Measurements from ENCODE around the gene OR1I1.

Gene OR1I1

DNA sequence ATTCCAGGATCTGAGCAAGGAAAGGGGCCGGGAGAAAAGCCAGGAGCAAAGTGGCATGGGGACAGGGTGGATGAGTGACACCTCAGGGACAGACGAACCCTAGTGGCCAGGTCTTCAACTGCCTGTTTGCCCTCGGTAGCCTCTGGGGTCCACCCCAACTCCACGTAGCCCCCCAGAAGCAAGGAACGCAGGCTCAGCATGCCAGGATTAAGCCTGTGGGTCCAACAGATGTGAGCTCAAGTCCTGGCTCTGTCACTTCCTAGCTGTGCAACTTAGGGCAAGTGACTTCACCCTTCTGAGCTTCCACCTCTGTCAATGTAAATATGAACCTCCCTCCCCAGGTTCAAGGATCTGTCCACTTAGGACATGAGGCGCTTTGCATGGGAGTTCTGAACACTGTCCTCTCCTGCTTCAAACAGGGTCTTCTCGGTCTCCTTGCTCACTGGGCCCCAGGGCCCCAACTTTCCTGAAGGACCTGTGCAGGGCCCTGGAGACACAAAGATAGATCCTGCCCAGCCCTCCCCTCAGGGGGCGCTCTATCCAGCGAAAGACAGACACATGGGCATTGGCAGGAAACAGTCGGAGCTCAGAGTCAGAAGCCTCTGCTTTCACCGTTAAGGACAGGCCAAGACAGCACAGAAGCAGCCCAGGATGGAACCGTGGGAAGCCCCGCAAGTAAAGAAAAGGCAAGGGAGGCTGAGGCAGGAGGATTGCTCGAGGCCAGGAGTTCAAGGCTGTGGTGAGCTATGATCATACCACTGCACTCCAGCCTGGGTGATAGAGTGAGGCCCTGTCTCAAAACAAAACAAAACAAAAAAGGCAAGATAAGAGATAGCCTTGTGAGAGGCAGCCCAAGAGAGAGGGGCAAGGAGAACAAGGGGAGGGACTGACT, 38.4 kb downstream of the OR1I1 start:
- intact Hi-C loops (cut with DNase I; ENCODE audit: low total_unique reads), result no loop called here
- Histone ChIP-seq H3K27ac (no peak overlapping the region), H3K4me3 (no peak overlapping the region), H3K4me1 (peaks cover 4 to 25% (median 17%) of the 10 kb centered on the region in 4 donors), H3K36me3 (peaks cover 33 to 78% (median 62%) of the 10 kb centered on the region in 3 donors), H3K9me3 (no peaks in the 10 kb centered on the region), H3K27me3 (no peaks in the 10 kb centered on the region)
- TF ChIP-seq CTCF (IDR thresholded peaks at IDR 0.05), result no peak
- no peak for DNase-seq

- DNase-seq, result no peak
- no peak overlapping the region for H3K4me3 ChIP-seq
- no peak for TF ChIP-seq CTCF (IDR thresholded peaks at IDR 0.05)
- H3K27me3 ChIP-seq, result no peaks in the 10 kb centered on the region
- H3K4me1 ChIP-seq, result peaks cover 4 to 27% (median 16%) of the 10 kb centered on the region in 4 donors
- H3K9me3 ChIP-seq, result no peaks in the 10 kb centered on the region
- H3K27ac ChIP-seq, result no peak overlapping the region
- intact Hi-C loops (cut with DNase I; ENCODE audit: low total_unique reads), result no loop called here
- H3K36me3 ChIP-seq, result peaks cover 23 to 57% (median 41%) of the 10 kb centered on the region in 3 donors
These were observed 40.5 kb downstream of the OR1I1 start for GRCh38 chr19:15122331-15123030.

- Histone ChIP-seq H3K4me1 (peaks cover 4 to 27% (median 16%) of the 10 kb centered on the region in 4 donors), H3K27me3 (no peaks in the 10 kb centered on the region), H3K4me3 (no peak overlapping the region), H3K9me3 (no peaks in the 10 kb centered on the region), H3K36me3 (peaks cover 19 to 49% (median 33%) of the 10 kb centered on the region in 3 donors), H3K27ac (peak overlapping the region; percentile 87 to 95)
- no peak for DNase-seq
- TF ChIP-seq CTCF (IDR thresholded peaks at IDR 0.05), result no peak
- intact Hi-C loops (cut with DNase I; ENCODE audit: low total_unique reads), result no loop called here
These were observed 41.2 kb downstream of the OR1I1 start for GRCh38 chr19:15123031-15123890.

- peaks cover 4 to 27% (median 16%) of the 10 kb centered on the region in 4 donors for H3K4me1 ChIP-seq
- H3K4me3 ChIP-seq, result no peak overlapping the region
- peak overlapping the region; percentile 87 to 95 for H3K27ac ChIP-seq
- peaks cover 13 to 42% (median 27%) of the 10 kb centered on the region in 3 donors for H3K36me3 ChIP-seq
- H3K9me3 ChIP-seq, result no peaks in the 10 kb centered on the region
- no peaks in the 10 kb centered on the region for H3K27me3 ChIP-seq
- TF ChIP-seq CTCF (IDR thresholded peaks at IDR 0.05), result no peak
- intact Hi-C loops (cut with DNase I; ENCODE audit: low total_unique reads), result no loop called here
- peak; percentile 58 to 93 for DNase-seq
These were observed 41.9 kb downstream of the OR1I1 start for GRCh38 chr19:15123900-15124299.

DNA sequence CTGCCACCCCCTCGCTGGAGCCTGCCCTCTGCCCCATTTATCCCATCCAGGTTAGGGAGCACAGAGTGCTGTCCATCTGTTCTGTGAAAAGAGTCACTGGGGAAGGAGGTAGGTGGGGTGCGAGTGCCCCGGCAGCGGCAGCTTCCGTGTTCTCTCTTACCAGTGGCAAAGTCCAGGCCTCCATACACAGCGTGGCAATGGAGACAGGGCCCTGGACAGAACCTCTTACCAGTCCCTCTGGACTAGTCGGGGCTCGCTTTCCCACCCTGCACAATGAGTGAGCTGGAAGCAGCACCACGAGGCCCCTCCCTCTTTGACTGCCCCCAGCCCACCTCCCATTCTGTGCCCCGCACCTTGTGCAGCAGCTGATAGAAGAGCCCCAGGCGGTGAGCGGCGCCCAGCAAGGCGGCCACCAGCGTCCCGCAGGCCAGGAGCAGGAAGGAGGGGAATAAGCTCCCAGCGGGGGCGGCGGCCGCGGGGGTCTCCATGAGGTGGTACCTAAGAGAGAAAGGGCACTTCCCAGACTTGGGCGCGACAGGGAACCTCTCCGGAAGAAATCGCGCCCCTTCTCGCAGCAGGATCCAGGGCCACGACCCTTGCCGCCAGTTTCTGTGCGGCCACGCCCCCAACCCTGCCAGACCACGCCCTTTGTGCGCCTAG, 42.7 kb downstream of the OR1I1 start:
- Histone ChIP-seq H3K36me3 (peaks cover 5 to 34% (median 19%) of the 10 kb centered on the region in 3 donors), H3K4me3 (peak overlapping the region; percentile 66 to 81), H3K27ac (peak overlapping the region; percentile 87 to 95), H3K27me3 (no peaks in the 10 kb centered on the region), H3K9me3 (no peaks in the 10 kb centered on the region), H3K4me1 (peaks cover 4 to 27% (median 16%) of the 10 kb centered on the region in 4 donors)
- TF ChIP-seq CTCF (IDR thresholded peaks at IDR 0.05), result no peak
- intact Hi-C loops (cut with DNase I; ENCODE audit: low total_unique reads), result no loop called here
- DNase-seq, result no peak
